ENCODE measurements around the gene ATXN7L3.

Gene ATXN7L3

DNA sequence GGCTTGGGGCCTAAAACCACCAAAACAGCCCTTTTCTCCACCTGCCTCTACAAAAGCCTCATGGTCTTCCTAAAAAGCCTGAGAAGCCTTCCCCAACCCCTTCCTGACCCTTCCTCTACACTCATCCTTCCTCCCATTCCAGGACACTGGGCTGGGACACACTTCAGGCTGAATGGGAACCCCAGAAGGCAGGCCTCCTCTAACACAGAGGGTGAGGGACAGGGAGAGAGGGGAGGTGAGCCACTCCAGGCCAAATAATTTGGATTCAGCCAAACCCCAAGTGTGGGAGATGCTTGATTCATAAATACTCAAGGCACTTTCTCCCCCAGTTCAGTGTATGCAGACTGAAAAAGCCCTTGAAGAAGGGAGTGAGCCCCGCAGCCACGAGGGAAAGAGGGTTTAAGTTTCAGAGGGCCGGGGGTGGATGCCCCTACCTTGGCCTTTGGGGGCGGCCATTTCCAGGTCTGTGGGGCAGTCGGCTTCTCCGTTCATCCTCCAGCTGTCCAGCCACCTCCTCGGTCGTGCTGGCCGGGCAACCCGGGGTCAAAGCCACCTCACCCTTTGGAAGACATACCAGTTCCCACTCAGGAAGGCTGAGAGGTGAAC, 18.2 kb upstream of the ATXN7L3 start:
- no peak for DNase-seq

DNA sequence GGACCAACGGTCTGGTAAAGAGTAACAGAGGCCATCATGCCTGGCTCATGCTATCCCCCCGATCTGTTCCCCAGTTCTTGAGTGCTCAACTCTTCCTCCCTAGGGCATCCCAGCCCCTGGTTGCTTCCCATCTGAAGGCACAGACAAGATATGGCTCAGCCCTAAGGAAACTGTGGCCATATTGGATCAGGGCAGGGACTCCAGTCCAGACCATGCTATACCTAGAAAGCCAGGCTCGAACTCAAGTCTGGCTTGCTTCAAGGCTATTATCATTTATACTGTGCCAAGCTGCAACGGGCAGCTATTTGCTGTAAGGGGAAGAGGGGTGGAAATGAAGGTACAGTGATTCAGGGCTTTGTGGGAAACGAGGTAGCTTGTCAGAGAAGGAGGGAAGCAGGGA, 17.0 kb upstream of the ATXN7L3 start:
- DNase-seq = peak; percentile 55

DNA sequence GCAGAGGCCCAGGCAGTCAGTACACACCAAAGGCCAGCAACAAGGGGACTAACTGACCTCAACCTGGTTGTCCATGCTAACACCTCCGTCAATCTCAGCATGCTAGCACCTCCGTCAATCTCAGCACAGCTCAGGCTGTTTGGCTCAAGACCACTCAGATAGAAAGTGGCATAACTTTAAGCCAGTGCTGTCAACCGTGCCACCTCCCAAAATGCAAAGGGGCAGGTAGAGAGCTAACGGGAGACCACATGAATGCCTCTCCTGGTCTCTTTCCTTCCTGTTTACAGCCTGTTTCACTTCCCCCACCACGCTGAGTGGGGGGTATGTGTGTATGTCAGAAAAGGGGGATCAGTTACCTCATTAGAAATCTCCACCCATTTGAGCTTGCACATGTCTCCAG, 16.5 kb upstream of the ATXN7L3 start:
- DNase-seq = peak; percentile 72

DNA sequence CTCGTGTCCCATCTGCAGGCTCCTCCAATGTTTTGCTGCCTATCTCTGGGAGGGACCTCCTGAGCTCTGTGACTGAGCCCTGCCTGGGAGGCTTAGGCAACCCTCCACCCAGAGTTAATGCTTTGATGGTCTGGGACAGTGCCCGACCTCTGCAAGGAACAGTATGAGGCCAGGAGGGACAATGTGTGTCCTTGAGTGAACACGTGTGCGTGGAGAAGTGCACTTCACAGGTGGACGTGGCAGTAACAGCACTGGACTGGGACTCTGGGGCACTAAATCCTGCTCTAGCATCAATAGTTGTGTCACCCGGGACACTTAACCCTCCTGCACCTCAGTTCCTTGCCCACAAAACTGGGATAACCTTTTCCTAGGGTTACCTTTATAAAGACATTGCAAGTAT, 15.2 kb upstream of the ATXN7L3 start:
- no peak for DNase-seq

DNA sequence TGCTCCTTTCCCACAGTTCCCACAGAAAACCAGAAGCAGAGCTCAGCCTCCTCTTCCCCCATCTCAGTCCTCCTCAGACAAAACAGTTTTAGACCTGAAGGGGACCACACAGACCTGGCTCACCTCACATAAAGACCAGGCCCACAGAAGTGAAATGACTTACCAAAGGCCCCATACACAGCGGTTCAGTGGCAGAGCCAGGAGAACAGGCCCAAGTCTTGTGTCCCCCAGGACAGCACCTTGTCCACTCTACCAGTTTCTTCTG, 14.5 kb upstream of the ATXN7L3 start:
- no peak for DNase-seq

DNA sequence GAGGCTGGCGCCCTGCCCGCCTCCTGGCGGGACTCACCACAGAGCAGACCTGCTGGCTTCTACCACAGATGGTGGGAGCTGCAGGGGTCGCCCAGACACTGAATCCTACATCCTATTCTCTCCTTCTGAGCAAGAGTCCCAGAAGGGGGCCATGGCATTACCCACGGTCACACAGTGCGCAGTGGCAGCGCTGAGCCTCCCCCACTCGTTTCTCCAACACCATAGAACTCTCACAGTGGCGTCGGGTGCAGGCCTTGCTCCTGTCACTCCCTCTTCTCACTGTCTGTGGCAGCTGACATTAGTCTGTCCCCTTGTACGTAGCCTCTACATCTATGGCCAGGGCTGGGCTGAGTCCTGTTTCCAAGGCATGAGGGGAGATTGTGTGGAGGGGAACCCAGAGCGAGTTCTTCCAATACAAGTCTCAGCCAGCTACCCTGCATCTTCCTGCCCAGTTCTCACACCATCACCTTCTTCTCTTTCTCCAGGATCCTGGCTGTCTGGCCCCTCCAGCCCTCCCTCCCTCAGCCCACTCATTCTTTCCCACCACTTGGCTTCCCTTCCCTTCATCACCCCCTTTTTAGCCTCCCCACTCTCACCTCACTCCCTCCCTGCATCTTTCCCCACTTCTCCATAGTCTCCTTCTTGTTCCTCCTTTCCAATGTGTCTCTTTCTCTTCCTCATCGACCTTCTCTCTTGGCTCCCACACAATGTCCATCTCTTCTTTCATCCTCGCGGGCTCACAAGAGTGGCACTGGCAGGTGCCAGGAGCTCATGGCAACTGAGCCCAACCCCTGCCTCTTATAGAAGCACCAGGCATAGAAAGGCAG, 13.9 kb upstream of the ATXN7L3 start:
- DNase-seq = no peak

DNA sequence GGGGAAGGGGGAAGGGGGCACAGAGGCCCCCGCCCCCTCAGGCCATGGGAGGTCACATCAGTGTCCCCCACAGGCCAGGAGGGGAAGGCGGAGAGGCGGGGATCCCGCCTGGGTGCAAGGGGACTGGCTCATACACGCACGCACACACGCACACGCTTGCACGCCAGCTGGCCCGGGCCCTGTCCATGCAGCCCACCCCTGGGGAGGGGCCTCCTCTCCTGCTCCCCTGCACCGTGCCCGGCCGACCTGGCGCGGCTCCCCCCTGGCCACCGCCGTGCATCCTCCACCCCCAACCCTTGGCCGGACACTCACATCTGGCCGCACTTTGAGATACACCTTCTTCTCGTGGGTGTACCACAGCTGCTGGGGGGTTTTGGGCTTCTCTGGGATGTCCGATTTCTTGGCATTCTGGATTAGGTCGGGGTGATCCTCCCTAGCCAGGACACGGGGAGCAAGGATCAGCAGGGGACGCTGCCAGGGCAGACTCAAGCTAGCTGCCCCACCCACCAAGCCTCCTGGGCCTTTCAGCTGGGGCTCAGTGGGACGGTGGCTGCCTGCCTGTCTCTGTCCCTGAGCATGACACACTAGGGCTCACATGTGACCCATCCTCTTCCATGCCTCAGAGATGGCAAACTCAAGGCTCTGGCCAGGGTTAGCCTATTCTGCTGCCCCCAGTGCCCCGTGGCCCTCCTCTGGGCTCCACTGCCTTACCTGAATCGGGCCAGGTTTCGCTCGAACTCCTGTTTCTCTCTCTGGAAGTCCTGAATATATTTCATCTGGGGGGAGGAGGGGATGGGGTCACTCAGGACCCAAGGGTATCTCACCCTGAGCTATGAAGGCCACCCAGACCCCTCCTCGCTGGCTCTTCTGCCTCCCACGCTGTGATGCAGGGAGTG, 13.1 kb upstream of the ATXN7L3 start:
- no peak for DNase-seq

DNA sequence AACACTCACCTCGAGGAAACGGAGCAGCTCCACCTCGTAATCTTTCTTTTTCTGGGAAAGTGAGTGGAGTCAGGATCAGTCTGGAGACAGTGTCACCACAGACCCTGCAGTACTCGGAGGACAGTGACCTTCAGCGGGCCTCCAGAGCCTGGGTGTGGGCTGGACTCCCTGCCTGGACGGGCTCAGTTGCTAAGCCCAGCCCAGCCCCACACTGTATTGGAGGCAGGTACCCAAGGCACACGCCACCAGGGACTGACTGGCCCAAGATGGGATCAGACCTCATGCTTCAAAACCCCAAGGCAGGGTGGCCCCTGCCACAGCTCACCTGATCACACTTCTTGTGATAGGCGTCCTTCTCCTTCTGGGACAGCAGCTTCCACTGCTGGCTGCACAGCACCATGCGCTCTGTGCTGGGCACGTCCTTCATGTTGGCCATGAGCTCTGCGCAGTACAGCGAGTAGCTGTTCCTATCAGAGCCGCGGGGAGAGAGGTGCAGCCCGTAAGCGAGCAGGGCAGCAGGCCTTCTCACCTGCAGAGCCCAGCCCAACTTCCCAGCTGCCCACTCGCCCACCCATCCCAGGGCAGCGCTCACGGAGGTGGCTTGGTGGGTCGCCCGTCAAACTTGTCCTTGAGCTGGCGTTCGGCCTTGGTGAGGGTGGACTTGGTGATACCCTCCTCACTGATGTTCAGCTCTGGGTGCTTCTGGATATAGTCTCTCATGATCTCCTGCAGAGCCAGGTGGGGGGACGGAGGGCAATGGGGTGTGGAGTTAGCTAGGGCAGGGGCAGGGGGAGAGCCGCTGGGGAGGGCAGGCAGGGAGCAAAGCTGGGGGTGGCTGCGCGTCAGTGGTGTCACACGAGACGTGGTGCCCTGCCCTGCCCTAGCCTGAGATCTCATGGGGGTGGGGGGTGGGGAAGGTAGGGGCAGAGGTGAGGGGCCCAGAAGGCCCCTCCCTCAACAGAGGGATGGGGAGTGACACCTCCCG, 11.9 kb upstream of the ATXN7L3 start:
- DNase-seq = no peak

DNA sequence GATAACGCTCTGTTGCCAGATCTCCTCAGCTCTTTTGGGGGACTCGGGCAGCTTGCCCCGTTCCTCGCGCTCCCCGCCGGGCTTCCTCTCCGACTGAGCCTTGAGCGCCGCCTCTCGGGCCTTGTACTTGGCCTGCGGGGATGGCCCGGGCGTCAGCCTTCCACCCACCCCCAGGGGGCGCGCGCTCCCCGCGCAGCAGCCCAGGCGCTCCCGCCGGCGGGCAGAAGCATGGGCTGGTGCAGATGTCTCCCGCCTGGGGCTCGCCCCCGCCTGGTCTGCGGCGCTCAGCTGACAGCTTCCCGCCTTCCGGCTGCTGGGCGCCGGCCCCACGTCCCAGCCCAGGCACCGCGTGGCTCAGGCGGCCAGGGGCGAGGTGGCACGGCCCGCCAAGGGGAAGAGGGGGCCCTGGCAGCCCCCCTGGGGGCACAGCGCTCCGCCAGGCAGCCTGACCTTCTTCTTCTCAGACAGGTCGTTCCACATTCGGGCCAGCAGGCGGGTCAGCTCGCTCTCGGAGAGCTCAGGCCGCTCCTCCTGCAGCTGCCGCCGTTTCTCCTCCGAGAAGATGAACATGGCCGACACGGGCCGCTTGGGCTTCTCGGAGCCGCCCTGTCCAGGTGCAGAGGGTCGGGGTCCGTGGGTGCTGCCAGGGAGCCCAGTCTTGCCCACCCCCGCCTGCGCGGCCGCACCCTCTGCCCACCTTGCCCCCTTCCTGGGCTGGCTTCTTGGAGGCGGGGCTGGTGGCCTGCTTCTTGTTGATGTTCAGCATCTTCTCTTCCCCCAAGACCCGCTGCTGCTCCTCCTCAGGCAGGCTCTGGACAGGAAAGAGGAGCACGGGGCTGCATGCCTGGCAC, 10.9 kb upstream of the ATXN7L3 start:
- DNase-seq = peak; percentile 94

DNA sequence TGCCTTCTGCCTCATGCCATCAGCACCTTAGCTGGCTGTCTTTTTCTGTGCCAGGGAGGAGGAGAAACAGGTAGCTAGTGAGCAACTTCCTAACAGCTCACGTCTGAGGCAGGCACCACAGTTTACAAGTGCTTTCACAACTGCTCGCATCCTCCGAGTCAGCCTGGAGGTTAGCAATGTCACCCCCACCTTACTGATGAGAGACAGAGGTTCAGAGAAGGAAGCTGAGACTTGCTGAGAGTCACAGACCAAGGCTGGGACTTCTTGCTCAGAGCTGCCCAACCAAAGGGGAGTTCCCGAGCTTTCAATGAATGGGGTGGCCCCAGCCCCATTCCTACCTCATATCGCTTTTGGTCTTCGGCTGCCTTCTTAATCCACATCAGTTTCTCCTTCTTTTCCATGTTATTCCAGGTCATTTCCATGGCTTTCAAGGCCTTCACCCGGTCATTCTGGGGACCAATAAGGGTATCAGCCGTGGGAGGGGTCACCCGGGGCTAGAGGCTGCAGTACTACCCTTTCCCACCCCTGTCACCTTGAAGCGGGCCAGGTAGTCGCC, 10.2 kb upstream of the ATXN7L3 start:
- DNase-seq = peak; percentile 43

DNA sequence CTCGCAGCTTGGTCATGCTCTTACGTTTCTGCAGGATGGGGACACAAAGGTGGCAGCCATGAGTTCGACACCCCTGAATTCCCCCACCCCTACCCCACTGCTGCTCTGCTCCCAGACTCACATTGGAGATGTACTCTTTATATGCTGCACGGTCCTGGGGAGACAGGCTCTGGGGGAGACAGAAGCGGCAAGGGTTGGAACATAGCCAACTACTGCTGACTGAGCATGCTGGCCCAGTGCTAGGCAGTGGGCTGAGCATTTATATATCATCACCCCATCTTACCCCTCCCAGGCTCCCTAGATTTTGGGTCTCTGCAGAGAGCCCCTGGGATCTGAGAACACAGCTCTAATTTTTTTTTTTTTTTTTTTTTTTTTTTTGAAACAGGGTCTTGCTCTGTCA, 8.1 kb upstream of the ATXN7L3 start:
- DNase-seq = no peak

DNA sequence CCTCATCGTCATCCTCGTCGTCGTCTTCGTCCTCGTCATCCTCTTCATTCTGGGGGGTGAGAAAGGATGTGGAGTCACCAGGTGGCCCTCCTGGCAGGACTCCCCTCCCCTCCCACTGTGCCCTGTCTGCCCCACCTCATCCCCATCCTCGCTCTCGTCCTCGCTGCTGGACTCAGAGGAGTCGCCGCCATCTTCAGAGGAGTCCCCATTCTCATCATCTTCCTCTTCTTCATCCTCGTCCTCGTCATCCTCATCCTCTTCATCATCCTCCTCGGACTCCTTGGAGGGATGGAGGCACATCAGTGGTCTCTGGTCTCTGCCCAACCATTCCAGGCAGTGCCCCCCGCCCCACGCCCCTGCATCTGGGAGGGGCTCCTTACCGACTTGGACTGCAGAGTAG, 7.6 kb upstream of the ATXN7L3 start:
- DNase-seq = no peak

DNA sequence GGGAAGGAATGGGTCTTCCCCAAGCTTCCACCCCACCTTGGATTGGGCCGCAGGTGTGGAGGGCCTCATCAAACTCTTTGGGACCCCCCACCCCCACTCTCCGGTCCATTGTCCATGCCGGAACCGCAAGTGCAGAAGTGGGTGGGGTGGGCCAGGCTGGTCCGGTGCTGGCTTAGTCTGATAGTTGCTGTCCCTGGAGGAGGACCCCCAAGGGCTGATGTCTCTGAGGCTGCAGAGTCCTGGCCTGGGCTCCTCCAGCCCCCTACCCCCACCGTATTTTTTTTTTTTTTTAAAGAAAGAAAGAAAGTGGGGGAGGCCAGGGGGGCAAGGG, 7.1 kb upstream of the ATXN7L3 start:
- no peak for DNase-seq

DNA sequence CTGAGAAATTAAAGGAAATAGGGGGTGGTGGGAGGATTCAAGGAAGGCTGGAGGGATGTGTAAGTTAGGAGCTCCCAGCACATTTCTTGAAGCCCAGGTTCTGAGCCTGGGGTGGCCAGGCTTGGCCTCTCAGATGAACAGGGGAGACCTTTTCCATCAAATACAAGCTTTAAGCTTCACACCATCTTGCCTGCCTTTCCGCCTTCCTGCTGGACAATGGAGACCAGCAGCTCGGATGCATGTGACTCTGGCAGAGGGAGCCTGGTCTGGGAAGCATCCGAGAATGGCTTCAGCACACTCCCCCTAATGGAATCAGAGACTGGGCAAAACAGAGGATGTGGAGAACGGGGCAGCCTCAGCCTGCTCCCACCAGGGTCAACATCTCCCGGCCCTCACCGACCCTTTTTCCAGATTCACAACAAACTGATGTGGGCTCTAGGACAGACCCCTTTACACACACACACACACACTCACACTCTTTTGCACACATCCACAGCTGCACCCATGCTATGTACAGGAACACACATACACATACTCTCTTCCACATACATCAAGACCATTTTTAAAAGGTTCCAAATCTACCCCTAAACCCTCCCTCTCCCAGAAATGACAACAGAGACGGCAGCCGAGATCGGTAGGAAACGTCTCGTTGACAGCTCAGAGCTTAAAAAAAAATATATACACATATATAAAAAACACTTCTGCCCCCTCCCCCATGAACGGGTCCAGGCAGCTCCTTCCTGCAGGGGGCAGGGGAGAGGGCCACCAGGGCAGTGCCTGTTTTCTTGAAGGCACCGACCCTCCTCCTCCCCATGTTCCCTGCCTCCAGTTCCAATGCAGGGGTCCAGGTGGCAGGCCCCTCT, 6.5 kb upstream of the ATXN7L3 start:
- DNase-seq = no peak

DNA sequence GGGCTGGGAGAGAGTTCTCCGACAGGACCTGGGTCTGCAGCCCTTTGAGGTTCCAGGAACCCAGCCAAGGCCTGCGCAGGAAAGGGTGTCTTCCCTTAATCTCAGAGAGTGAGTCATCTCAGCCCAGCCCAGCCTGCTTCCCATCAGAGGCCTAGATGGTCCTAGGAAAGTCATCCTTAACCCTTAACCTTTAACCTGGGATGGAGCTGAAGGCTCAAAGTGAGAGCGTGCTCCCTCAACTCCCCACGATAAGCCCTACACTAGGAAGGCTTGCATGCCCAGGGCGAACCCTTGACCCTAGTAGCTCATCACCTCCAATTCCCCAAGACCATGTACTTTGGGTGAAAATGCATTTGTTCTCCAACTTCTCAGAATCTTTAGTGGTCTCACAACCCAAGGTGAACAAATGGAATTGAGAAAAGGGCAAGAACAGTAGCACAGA, 4.8 kb upstream of the ATXN7L3 start:
- no peak for DNase-seq

DNA sequence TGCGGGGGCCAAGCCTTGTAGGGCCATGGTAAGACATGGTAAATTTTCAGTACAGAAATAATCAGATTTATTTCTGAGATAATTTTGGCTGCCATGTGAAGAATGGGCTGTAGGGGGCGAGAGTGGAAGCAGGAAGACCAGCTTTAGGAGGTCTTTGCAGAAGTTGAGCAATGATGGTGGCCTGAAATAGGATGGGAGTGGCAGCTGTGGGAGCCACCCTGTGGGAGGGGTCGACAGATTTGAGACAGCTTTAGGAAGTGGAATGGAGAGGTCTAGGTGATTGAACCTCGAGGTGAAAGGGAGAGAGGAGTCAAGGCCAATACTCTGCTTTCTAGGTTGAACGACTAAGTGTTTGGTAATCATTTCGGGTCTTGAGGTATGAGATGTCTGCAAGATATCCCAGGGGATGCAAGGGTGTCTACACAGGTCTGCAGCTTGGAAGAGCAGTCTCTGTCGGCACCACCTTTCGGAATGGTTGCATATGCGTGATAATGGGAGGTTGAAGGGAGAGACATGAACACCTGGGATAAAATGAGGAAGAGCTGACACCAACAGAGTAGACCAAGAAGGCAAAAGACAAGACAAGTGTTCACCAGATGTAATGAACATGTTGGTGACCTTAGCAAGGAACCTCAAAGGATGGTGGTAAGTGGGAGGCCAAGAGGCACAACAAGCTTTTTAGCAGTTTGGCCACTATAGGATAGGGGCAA, 4.2 kb upstream of the ATXN7L3 start:
- peak; percentile 77 for DNase-seq

DNA sequence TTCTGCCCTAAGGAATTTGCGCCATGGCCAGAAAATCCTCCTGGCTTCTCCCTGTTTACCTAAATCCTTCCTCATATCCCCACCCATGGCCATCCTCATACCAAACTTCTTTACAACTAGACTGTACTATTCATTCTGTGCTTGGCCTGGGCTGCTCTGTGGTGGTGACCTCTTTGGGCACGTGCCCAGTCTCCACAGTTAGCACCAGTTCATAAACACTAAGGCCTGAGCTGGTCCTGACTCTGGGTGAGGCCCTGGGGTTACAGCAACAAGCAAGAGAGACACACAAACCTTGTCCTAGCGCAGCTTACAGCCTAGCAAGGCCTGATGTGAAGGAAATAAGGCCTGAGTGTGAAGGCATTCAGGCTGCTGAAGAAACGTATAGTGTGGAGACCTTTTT, 3.1 kb upstream of the ATXN7L3 start:
- DNase-seq = no peak

DNA sequence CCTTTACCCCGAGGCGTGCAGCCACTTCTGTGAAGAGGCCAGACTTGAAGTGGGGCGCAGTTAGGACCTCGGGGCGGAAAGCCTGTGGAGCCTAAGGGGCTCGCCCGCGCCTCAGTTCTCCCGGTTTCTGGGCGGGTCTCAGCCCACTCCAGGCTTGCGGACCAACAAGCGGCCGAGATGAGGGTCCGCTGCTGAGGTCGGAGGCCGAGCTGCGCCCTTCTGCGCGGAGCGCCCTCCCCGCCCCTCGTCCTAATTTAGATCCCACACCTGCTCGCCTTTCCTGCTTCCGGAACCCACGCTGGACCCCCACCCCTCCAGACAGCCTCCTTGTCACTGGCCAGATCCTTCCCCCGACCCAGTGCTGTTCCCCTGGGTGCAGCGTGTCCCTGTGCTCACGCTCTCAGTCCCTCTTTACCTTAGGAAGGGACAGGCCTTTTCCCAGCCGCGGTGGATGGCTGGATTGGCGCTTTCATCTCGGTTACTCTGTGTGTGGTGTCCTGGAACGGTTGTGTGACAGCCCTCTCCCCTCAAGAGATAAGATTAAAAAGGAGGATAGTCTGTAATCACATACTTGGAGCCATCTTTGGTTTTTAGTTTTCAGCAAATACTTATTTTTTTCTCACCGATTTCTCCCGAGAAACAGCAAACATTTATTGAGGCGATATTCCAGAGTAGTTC, 933 bp upstream of the ATXN7L3 start:
- DNase-seq = no peak
